H9 (cell line): Measurements from ENCODE around the gene MMD. TPM values are rescaled to one million over a fixed set of nuclear protein-coding genes. Genes with fewer than 3 reads are reported as not detected.

Source experiments
- DNase-seq: peaks from one replicate; pipeline ENCODE4 v3.0.0-alpha.2; 2017
- H2AFZ ChIP-seq: one replicate; pipeline ENCODE4 v1.6.1; 2013; ENCODE audit warnings: mild to moderate bottlenecking, low read length, control low read depth, moderate library complexity
- H2AK5ac ChIP-seq: 2 replicates; pipeline ENCODE4 v1.6.1; 2013; ENCODE audit warnings: low read length, control low read depth, mixed read lengths; ENCODE audit not compliant: insufficient read length
- H2BK120ac ChIP-seq: one replicate; pipeline ENCODE4 v1.6.1; 2013; ENCODE audit warnings: low read depth, mild to moderate bottlenecking, low read length, control low read depth, inconsistent platforms; ENCODE audit not compliant: poor library complexity, severe bottlenecking
- H2BK12ac ChIP-seq: 2 replicates; pipeline ENCODE4 v1.6.1; 2013; ENCODE audit warnings: low read length, control low read depth, mixed read lengths, low read depth; ENCODE audit not compliant: insufficient read length
- H2BK15ac ChIP-seq: 2 replicates; pipeline ENCODE4 v1.6.1; 2013; ENCODE audit warnings: low read depth, low read length, control low read depth
- H2BK20ac ChIP-seq: one replicate; pipeline ENCODE4 v1.6.1; 2013; ENCODE audit warnings: low read depth, mild to moderate bottlenecking, low read length, control low read depth, inconsistent platforms; ENCODE audit not compliant: poor library complexity, severe bottlenecking
- H2BK5ac ChIP-seq: 2 replicates; pipeline ENCODE4 v1.6.1; 2013; ENCODE audit warnings: low read length, control low read depth, mixed read lengths; ENCODE audit not compliant: insufficient read length
- H3K14ac ChIP-seq: 2 replicates; pipeline ENCODE4 v1.6.1; 2013; ENCODE audit warnings: low read length, control low read depth; ENCODE audit not compliant: insufficient read depth
- H3K18ac ChIP-seq: 2 replicates; pipeline ENCODE4 v1.6.1; 2013; ENCODE audit warnings: low read depth, mild to moderate bottlenecking, mixed read lengths, low read length, control low read depth; ENCODE audit not compliant: insufficient read length
- H3K23ac ChIP-seq: 2 replicates; pipeline ENCODE4 v1.6.1; 2013; ENCODE audit warnings: low read length, control low read depth, mixed read lengths, low read depth; ENCODE audit not compliant: insufficient read length
- H3K23me2 ChIP-seq: 2 replicates; pipeline ENCODE4 v1.6.1; 2013; ENCODE audit warnings: low read depth, mild to moderate bottlenecking, mixed read lengths, low read length, control low read depth; ENCODE audit not compliant: insufficient read length, poor library complexity, severe bottlenecking
- H3K27ac ChIP-seq: 2 replicates; pipeline ENCODE4 v1.5.1; 2013; ENCODE audit warnings: low read length, control low read depth, mixed read lengths, low read depth; ENCODE audit not compliant: insufficient read length
- H3K27me3 ChIP-seq: 2 replicates; pipeline ENCODE4 v1.6.1; 2013; ENCODE audit warnings: low read length, control low read depth, inconsistent platforms; ENCODE audit not compliant: insufficient read depth
- H3K4ac ChIP-seq: 2 replicates; pipeline ENCODE4 v1.6.1; 2013; ENCODE audit warnings: low read depth, mild to moderate bottlenecking, control low read depth, inconsistent platforms, low read length, moderate library complexity
- H3K4me1 ChIP-seq: 2 replicates; pipeline ENCODE4 v1.6.1; 2013; ENCODE audit warnings: low read length, control low read depth, inconsistent platforms; ENCODE audit not compliant: insufficient read depth
- H3K4me2 ChIP-seq: 2 replicates; pipeline ENCODE4 v1.6.1; 2013; ENCODE audit warnings: low read length, control low read depth, mixed read lengths; ENCODE audit not compliant: insufficient read length, insufficient read depth
- H3K56ac ChIP-seq: 2 replicates; pipeline ENCODE4 v1.6.1; 2013; ENCODE audit warnings: low read depth, mild to moderate bottlenecking, mixed read lengths, low read length, control low read depth; ENCODE audit not compliant: insufficient read length
- H3K79me1 ChIP-seq: 2 replicates; pipeline ENCODE4 v1.6.1; 2013; ENCODE audit warnings: low read depth, mild to moderate bottlenecking, moderate library complexity, low read length, control low read depth, inconsistent platforms; ENCODE audit not compliant: insufficient read depth, poor library complexity, severe bottlenecking
- H3K79me2 ChIP-seq: 2 replicates; pipeline ENCODE4 v1.6.1; 2013; ENCODE audit warnings: low read length, control low read depth, inconsistent platforms; ENCODE audit not compliant: insufficient read depth
- H3K9ac ChIP-seq: 2 replicates; pipeline ENCODE4 v1.6.1; 2013; ENCODE audit warnings: low read length, control low read depth, mixed read lengths; ENCODE audit not compliant: insufficient read length; ENCODE audit errors: extremely low read depth
- H3K9me3 ChIP-seq: one replicate; pipeline ENCODE4 v1.6.1; 2013; ENCODE audit warnings: low read depth, low read length, inconsistent platforms; ENCODE audit not compliant: control insufficient read depth
- H3T11ph ChIP-seq: one replicate; pipeline ENCODE4 v1.6.1; 2013; ENCODE audit warnings: mild to moderate bottlenecking, low read length, control low read depth, inconsistent platforms
- H4K20me1 ChIP-seq: one replicate; pipeline ENCODE4 v1.6.1; 2013; ENCODE audit not compliant: control insufficient read depth, insufficient read length, insufficient read depth
- H4K5ac ChIP-seq: 2 replicates; pipeline ENCODE4 v1.6.1; 2013; ENCODE audit warnings: low read depth, mild to moderate bottlenecking, mixed read lengths, low read length, control low read depth; ENCODE audit not compliant: insufficient read length
- H4K8ac ChIP-seq: replicated peaks from 2 replicates; pipeline ENCODE4 v1.6.1; 2013; ENCODE audit warnings: low read length, control low read depth, mixed read lengths, low read depth; ENCODE audit not compliant: insufficient read length
- H4K91ac ChIP-seq: 2 replicates; pipeline ENCODE4 v1.6.1; 2013; ENCODE audit warnings: low read depth, mild to moderate bottlenecking, moderate library complexity, mixed read lengths, low read length, control low read depth; ENCODE audit not compliant: insufficient read length
- H3K27ac Mint-ChIP-seq, 3 experiments: 2 replicates in 2 of 3; 3 replicates in 1 of 3; pipeline ENCODE4 v1.8.0; 2020 to 2021; ENCODE audit warnings: mixed read lengths in 3 of 3, mild to moderate bottlenecking in 1 of 3, moderate library complexity in 1 of 3
- H3K27me3 Mint-ChIP-seq: 2 replicates; pipeline ENCODE4 v1.8.0; 2021; ENCODE audit warnings: low read depth, mild to moderate bottlenecking, moderate library complexity, mixed read lengths
- H3K36me3 Mint-ChIP-seq, 3 experiments: 2 replicates in 2 of 3; 3 replicates in 1 of 3; pipeline ENCODE4 v1.8.0; 2020 to 2021; ENCODE audit warnings: low read depth in 3 of 3, mixed read lengths in 3 of 3; ENCODE audit not compliant: insufficient read depth in 1 of 3
- H3K4me1 Mint-ChIP-seq, 2 experiments: 2 replicates each; pipeline ENCODE4 v1.8.0; 2020; ENCODE audit warnings: mixed read lengths in 2 of 2
- H3K4me3 Mint-ChIP-seq, 2 experiments: 2 replicates in 1 of 2; 3 replicates in 1 of 2; pipeline ENCODE4 v1.8.0; 2020 to 2021; ENCODE audit warnings: mild to moderate bottlenecking in 2 of 2, mixed read lengths in 2 of 2, moderate library complexity in 1 of 2
- H3K9me3 Mint-ChIP-seq, 2 experiments: 2 replicates in 1 of 2; 3 replicates in 1 of 2; pipeline ENCODE4 v1.8.0; 2020; ENCODE audit warnings: mild to moderate bottlenecking in 2 of 2, mixed read lengths in 2 of 2, moderate library complexity in 1 of 2
- WGBS: extraction: QIAGEN DNeasy Blood & Tissue Kit; methylation state at CpG from one replicate; pipeline ENCODE4 v1.1.7; 2013; ENCODE audit warnings: missing lambda C conversion rate, low lambda C conversion rate, mixed read lengths; ENCODE audit not compliant: insufficient read length; ENCODE audit errors: extremely low coverage; 5-methylcytosine and 5-hydroxymethylcytosine counted together
- total RNA-seq: library from RNA; stranded (reverse); gene quantifications from 2 replicates; pipeline ENCODE4 v1.2.1, GENCODE V29; 2021
- TF ChIP-seq, protein P1 (sequence below): fragments of 200-600 bp; sonication (generic); conservative IDR thresholded peaks from 3 replicates; pipeline ENCODE4 v1.8.0; 2021; ENCODE audit warnings: antibody characterized with exemption, mild to moderate bottlenecking

MMD gene
- total RNA-seq, 1 experiment from 2014 or later, result 24.0 TPM

DNA sequence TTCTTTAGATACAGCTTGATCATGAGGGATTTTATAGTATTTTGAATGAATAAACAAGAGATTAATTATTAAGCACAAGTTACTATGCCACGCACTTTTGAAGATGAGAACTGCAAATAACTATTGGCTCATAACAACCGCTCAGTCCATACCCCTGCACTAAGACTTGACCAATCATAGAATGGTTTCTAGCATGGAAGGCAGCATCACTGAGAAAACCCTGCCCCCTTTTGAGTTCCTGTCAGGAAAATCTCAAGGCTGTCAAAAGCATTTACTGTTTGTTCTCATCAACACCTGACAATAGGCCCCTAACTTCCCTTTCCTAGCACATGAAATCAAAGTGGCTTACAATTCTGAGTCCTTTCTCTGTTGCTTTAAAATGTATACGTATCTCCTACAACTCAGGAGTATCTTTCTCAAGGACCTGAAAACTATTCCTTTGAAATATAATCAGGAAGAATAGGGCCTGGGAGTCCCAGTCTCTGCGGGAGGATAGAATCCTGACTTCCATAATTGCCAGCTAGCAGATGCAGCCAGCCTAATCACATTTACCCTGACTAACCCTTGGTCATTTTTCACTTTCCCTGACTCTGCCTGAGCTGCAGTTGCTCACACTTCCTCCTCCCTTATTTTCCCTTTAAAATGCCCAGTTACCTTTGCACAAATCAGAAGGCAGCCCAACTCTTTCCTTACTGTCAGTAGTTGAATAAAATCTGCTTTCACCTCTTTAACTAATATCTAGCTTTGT lies 9.1 kb upstream of the MMD start:
- no CpG with 5 or more reads among the region's 4 CpGs for WGBS
- H3K27ac ChIP-seq, result no peak overlapping the region
- H3K27ac Mint-ChIP-seq, result peak overlapping the region in 1 of 3 experiments; percentile 76; a peak in 2 of 7 replicates

More for the DNA sequence above, 9.1 kb upstream of the MMD start:
- no peak overlapping the region for H3K4me3 Mint-ChIP-seq
- no peaks in the 10 kb centered on the region for H3K23me2 ChIP-seq
- H3K56ac ChIP-seq, result no peak overlapping the region
- TF ChIP-seq, protein P1, sequence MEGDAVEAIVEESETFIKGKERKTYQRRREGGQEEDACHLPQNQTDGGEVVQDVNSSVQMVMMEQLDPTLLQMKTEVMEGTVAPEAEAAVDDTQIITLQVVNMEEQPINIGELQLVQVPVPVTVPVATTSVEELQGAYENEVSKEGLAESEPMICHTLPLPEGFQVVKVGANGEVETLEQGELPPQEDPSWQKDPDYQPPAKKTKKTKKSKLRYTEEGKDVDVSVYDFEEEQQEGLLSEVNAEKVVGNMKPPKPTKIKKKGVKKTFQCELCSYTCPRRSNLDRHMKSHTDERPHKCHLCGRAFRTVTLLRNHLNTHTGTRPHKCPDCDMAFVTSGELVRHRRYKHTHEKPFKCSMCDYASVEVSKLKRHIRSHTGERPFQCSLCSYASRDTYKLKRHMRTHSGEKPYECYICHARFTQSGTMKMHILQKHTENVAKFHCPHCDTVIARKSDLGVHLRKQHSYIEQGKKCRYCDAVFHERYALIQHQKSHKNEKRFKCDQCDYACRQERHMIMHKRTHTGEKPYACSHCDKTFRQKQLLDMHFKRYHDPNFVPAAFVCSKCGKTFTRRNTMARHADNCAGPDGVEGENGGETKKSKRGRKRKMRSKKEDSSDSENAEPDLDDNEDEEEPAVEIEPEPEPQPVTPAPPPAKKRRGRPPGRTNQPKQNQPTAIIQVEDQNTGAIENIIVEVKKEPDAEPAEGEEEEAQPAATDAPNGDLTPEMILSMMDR, result no peak
- H3K4me1 ChIP-seq, result no peaks in the 10 kb centered on the region
- no peaks in the 10 kb centered on the region for H3K79me2 ChIP-seq
- no peak overlapping the region for H2BK120ac ChIP-seq
- no peaks in the 10 kb centered on the region; a peak in 1 of 7 replicates for H3K36me3 Mint-ChIP-seq
- no peak overlapping the region for H4K5ac ChIP-seq
- no peak overlapping the region for H3T11ph ChIP-seq
- no peak overlapping the region for H2BK5ac ChIP-seq
- H2BK12ac ChIP-seq, result no peak overlapping the region
- H2BK20ac ChIP-seq, result no peak overlapping the region
- H3K9me3 Mint-ChIP-seq, result no peaks in the 10 kb centered on the region; a peak in 1 of 5 replicates
- H4K20me1 ChIP-seq, result no peaks in the 10 kb centered on the region
- H3K23ac ChIP-seq, result no peak overlapping the region
- H3K4me1 Mint-ChIP-seq, result peaks cover 2 to 4% of the 10 kb centered on the region in 2 experiments; a peak in 2 of 4 replicates
- no peak overlapping the region for H3K9ac ChIP-seq
- H4K91ac ChIP-seq, result no peak overlapping the region
- no peak overlapping the region for H3K4me2 ChIP-seq
- no peaks in the 10 kb centered on the region for H3K9me3 ChIP-seq
- no peak overlapping the region for H2AK5ac ChIP-seq
- H4K8ac ChIP-seq, result no peak overlapping the region
- H3K4ac ChIP-seq, result no peak overlapping the region
- no peak for DNase-seq
- H3K14ac ChIP-seq, result no peak overlapping the region
- H3K27me3 Mint-ChIP-seq, result no peaks in the 10 kb centered on the region; the same call in 1 of the 2 replicates
- H3K79me1 ChIP-seq, result no peaks in the 10 kb centered on the region
- no peaks in the 10 kb centered on the region for H3K27me3 ChIP-seq
- no peak overlapping the region for H2BK15ac ChIP-seq
- H3K18ac ChIP-seq, result no peak overlapping the region
- no peak overlapping the region for H2AFZ ChIP-seq
